ENCODE measurements around the gene RTP2.

DNA sequence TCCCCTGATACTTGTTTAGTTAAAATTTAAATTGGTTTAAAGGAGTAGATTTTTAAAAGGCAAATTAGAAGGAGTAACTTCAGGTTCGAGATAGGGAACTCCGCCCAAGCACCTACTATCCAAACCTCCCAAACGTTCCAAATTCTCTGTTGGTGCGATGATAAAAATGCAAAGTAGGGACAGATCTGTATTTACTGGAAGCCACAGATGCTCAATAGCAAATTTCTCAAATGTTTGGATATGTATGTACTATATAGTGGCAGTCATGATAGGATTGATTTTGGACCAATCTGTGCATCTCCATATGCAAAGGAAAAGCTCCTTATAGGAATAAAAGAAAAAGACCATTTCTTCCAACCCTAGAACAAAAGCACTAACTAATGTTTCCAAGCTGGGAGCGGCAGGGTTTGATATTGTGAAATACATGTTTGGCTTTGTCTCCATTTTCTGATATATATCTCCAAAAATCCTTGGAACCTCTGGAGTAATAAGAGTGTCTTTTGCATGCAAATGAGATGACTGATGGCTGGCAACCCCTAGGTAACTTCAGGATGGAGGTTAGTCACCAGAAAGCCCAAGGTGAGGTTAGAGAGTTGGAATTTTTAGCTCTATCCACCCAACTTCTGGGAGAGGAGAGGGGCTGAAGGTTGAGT lies 15.6 kb downstream of the RTP2 start:
- TF ChIP-seq, protein P1, sequence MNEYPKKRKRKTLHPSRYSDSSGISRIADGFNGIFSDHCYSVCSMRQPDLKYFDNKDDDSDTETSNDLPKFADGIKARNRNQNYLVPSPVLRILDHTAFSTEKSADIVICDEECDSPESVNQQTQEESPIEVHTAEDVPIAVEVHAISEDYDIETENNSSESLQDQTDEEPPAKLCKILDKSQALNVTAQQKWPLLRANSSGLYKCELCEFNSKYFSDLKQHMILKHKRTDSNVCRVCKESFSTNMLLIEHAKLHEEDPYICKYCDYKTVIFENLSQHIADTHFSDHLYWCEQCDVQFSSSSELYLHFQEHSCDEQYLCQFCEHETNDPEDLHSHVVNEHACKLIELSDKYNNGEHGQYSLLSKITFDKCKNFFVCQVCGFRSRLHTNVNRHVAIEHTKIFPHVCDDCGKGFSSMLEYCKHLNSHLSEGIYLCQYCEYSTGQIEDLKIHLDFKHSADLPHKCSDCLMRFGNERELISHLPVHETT (tag by site-specific recombination; IDR thresholded peaks at IDR 0.05): no peak
- no peak for TF ChIP-seq ZNF514 (tag by site-specific recombination; IDR thresholded peaks at IDR 0.05)
- no peak for TF ChIP-seq RBAK (tag by site-specific recombination; IDR thresholded peaks at IDR 0.05)
- no peak for TF ChIP-seq HOXD13 (CRISPR knock-in tag; IDR thresholded peaks at IDR 0.05; ENCODE audit: borderline replicate concordance)
- TF ChIP-seq, protein P2, sequence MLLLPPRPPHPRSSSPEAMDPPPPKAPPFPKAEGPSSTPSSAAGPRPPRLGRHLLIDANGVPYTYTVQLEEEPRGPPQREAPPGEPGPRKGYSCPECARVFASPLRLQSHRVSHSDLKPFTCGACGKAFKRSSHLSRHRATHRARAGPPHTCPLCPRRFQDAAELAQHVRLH (tag by site-specific recombination; IDR thresholded peaks at IDR 0.05): no peak
- no peak for TF ChIP-seq ZNF571 (tag by site-specific recombination; IDR thresholded peaks at IDR 0.05)
- TF ChIP-seq ZNF292 (tag by site-specific recombination; IDR thresholded peaks at IDR 0.05; ENCODE audit: borderline replicate concordance, low read depth): no peak
- TF ChIP-seq, protein P3, sequence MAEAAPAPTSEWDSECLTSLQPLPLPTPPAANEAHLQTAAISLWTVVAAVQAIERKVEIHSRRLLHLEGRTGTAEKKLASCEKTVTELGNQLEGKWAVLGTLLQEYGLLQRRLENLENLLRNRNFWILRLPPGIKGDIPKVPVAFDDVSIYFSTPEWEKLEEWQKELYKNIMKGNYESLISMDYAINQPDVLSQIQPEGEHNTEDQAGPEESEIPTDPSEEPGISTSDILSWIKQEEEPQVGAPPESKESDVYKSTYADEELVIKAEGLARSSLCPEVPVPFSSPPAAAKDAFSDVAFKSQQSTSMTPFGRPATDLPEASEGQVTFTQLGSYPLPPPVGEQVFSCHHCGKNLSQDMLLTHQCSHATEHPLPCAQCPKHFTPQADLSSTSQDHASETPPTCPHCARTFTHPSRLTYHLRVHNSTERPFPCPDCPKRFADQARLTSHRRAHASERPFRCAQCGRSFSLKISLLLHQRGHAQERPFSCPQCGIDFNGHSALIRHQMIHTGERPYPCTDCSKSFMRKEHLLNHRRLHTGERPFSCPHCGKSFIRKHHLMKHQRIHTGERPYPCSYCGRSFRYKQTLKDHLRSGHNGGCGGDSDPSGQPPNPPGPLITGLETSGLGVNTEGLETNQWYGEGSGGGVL (tag by site-specific recombination; IDR thresholded peaks at IDR 0.05): no peak
- TF ChIP-seq ZNF184 (tag by site-specific recombination; IDR thresholded peaks at IDR 0.05): no peak
